WTC11 (cell line): ENCODE data around the gene ERC2. TPM values are rescaled to one million over a fixed set of nuclear protein-coding genes. Genes with fewer than 3 reads are reported as not detected.

Experiments
- ATAC-seq: fragments of 200-7000 bp; cut with Tn5 transposase; 2 replicates; pipeline ENCODE4 v1.10.0; 2021; ENCODE audit warnings: mild to moderate bottlenecking, moderate library complexity
- CTCF ChIA-PET: fragments of 300-600 bp; sonication (Branson Sonifier 250); formaldehyde crosslinking; loops from one replicate; lab custom pipeline; 2021; ENCODE audit warnings: antibody characterized with exemption; lab: Charles Lee
- POLR2A ChIA-PET: fragments of 350-600 bp; sonication (Branson Sonifier 250); formaldehyde crosslinking; loops from one replicate; lab custom pipeline; 2021; ENCODE audit warnings: antibody characterized with exemption; lab: Charles Lee
- DNase-seq: peaks from one replicate; pipeline ENCODE4 v3.0.0; 2021; ENCODE audit warnings: low spot score
- H3K27ac Mint-ChIP-seq: 2 replicates; pipeline ENCODE4 v1.8.0; 2021; ENCODE audit warnings: mixed read lengths
- H3K27me3 Mint-ChIP-seq: 2 replicates; pipeline ENCODE4 v1.8.0; 2021; ENCODE audit warnings: low read depth, mild to moderate bottlenecking, moderate library complexity, mixed read lengths
- H3K36me3 Mint-ChIP-seq: 2 replicates; pipeline ENCODE4 v1.8.0; 2021; ENCODE audit warnings: mixed read lengths
- H3K4me1 Mint-ChIP-seq: 2 replicates; pipeline ENCODE4 v1.8.0; 2022; ENCODE audit warnings: mixed read lengths
- H3K4me3 Mint-ChIP-seq: 2 replicates; pipeline ENCODE4 v1.8.0; 2021; ENCODE audit warnings: mild to moderate bottlenecking, moderate library complexity, mixed read lengths
- H3K9me3 Mint-ChIP-seq: 2 replicates; pipeline ENCODE4 v1.8.0; 2021; ENCODE audit warnings: mixed read lengths
- ARID4B ChIP-seq: sonication (generic); formaldehyde crosslinking; IDR thresholded peaks from 2 replicates; pipeline ENCODE4 v1.8.0; 2023; ENCODE audit warnings: missing genetic modification reagents, mild to moderate bottlenecking, borderline replicate concordance
- ATF1 ChIP-seq: sonication (generic); formaldehyde crosslinking; IDR thresholded peaks from 2 replicates; pipeline ENCODE4 v1.8.1; 2023; ENCODE audit warnings: mild to moderate bottlenecking, moderate library complexity, missing genetic modification reagents
- CDX4 ChIP-seq: fragments of 250-450 bp; sonication (Bioruptor Pico); IDR thresholded peaks from 2 replicates; pipeline ENCODE4 v1.9.0; 2021; ENCODE audit warnings: moderate library complexity, mild to moderate bottlenecking, inconsistent platforms, borderline replicate concordance
- FOXJ3 ChIP-seq: sonication (generic); formaldehyde crosslinking; IDR thresholded peaks from 2 replicates; pipeline ENCODE4 v1.9.0; 2021; ENCODE audit warnings: missing genetic modification reagents, mild to moderate bottlenecking, borderline replicate concordance
- FOXK1 ChIP-seq: sonication (generic); formaldehyde crosslinking; IDR thresholded peaks from 2 replicates; pipeline ENCODE4 v1.8.0; 2022; ENCODE audit warnings: mild to moderate bottlenecking, moderate library complexity, missing genetic modification reagents
- RORB ChIP-seq: fragments of 250-450 bp; sonication (Bioruptor Pico); IDR thresholded peaks from 2 replicates; pipeline ENCODE4 v1.9.0; 2021; ENCODE audit warnings: mild to moderate bottlenecking
- ZNF425 ChIP-seq: fragments of 250-450 bp; sonication (Bioruptor Pico); conservative IDR thresholded peaks from 2 replicates; pipeline ENCODE4 v1.9.0; 2021; ENCODE audit warnings: mild to moderate bottlenecking
- total RNA-seq: library from RNA; stranded (reverse); gene quantifications from 3 replicates; pipeline ENCODE4 v1.2.3, GENCODE V29; 2021
- TF ChIP-seq, protein P1 (sequence below): sonication (generic); formaldehyde crosslinking; IDR thresholded peaks from 2 replicates; pipeline ENCODE4 v1.8.1; 2023; ENCODE audit warnings: mild to moderate bottlenecking, missing genetic modification reagents, borderline replicate concordance
- TF ChIP-seq, protein P2 (sequence below): fragments of 250-450 bp; sonication (Bioruptor Pico); IDR thresholded peaks from 2 replicates; pipeline ENCODE4 v1.9.0; 2021; ENCODE audit warnings: mild to moderate bottlenecking
- TF ChIP-seq, protein P3 (sequence below): sonication (generic); formaldehyde crosslinking; IDR thresholded peaks from 2 replicates; pipeline ENCODE4 v1.8.1; 2022; ENCODE audit warnings: mild to moderate bottlenecking, moderate library complexity, missing genetic modification reagents
- TF ChIP-seq, protein P4 (sequence below): fragments of 250-450 bp; sonication (Bioruptor Pico); IDR thresholded peaks from 2 replicates; pipeline ENCODE4 v1.8.0; 2021; ENCODE audit warnings: mild to moderate bottlenecking

Gene ERC2
- total RNA-seq, 1 experiment from 2014 or later: 23.5 TPM

DNA sequence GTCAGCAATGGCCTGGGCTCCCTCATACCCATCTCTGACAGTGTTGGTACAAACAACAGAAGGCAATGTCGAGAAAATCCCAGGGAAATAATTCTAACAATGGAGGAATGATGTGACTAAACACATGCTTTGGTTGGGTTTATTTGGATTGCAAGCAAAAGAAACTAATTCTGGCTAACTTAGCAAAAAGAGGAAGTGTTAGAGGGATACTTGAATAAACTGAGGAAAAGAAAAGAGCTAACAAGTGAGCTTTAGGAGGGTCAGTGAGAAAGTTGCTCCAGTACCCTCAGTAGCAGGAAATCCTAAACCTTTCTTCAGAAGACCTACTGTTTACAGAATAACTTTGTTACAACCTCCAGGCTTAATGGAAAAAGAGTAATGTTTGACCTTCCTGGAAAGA lies 716.5 kb downstream of the ERC2 start:
- Mint-ChIP-seq H3K27ac (no peak overlapping the region), H3K4me3 (no peak overlapping the region)
- CTCF ChIA-PET: no interaction called here

GRCh38 chr3:55750525-55750924 lies 717.7 kb downstream of the ERC2 start:
- ChIA-PET POLR2A (no interaction called here), CTCF (no interaction called here)
- peaks cover 6% of the 10 kb centered on the region; the same call in 1 of the 2 replicates for H3K36me3 Mint-ChIP-seq
- DNase-seq (no peak), ATAC-seq (no peak)
- TF ChIP-seq, protein P1, sequence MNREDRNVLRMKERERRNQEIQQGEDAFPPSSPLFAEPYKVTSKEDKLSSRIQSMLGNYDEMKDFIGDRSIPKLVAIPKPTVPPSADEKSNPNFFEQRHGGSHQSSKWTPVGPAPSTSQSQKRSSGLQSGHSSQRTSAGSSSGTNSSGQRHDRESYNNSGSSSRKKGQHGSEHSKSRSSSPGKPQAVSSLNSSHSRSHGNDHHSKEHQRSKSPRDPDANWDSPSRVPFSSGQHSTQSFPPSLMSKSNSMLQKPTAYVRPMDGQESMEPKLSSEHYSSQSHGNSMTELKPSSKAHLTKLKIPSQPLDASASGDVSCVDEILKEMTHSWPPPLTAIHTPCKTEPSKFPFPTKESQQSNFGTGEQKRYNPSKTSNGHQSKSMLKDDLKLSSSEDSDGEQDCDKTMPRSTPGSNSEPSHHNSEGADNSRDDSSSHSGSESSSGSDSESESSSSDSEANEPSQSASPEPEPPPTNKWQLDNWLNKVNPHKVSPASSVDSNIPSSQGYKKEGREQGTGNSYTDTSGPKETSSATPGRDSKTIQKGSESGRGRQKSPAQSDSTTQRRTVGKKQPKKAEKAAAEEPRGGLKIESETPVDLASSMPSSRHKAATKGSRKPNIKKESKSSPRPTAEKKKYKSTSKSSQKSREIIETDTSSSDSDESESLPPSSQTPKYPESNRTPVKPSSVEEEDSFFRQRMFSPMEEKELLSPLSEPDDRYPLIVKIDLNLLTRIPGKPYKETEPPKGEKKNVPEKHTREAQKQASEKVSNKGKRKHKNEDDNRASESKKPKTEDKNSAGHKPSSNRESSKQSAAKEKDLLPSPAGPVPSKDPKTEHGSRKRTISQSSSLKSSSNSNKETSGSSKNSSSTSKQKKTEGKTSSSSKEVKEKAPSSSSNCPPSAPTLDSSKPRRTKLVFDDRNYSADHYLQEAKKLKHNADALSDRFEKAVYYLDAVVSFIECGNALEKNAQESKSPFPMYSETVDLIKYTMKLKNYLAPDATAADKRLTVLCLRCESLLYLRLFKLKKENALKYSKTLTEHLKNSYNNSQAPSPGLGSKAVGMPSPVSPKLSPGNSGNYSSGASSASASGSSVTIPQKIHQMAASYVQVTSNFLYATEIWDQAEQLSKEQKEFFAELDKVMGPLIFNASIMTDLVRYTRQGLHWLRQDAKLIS (CRISPR knock-in tag): no peak
- H3K27me3 Mint-ChIP-seq: no peaks in the 10 kb centered on the region
- no peak overlapping the region for H3K27ac Mint-ChIP-seq
- peaks cover 11% of the 10 kb centered on the region for H3K4me1 Mint-ChIP-seq
- H3K4me3 Mint-ChIP-seq: no peak overlapping the region
- peaks cover 9% of the 10 kb centered on the region for H3K9me3 Mint-ChIP-seq

More for the DNA sequence above, 716.5 kb downstream of the ERC2 start:
- ATAC-seq (no peak), DNase-seq (no peak)
- Mint-ChIP-seq H3K4me1 (peaks cover 21% of the 10 kb centered on the region), H3K9me3 (peaks cover 9% of the 10 kb centered on the region), H3K36me3 (peaks cover 6% of the 10 kb centered on the region; the same call in 1 of the 2 replicates), H3K27me3 (no peaks in the 10 kb centered on the region)
- POLR2A ChIA-PET: no interaction called here
- no peak for TF ChIP-seq ATF1

- Mint-ChIP-seq H3K36me3 (peaks cover 3% of the 10 kb centered on the region; the same call in 1 of the 2 replicates), H3K4me1 (peaks cover 3% of the 10 kb centered on the region; the same call in 1 of the 2 replicates), H3K27me3 (no peaks in the 10 kb centered on the region), H3K9me3 (peaks cover 9% of the 10 kb centered on the region), H3K27ac (no peak overlapping the region), H3K4me3 (no peak overlapping the region)
- no peak for DNase-seq
- ATAC-seq: no peak
- POLR2A ChIA-PET: no interaction called here
- CTCF ChIA-PET: interaction anchor here (1.2 kb wide), 1 partner anchor 244 kb away, joined by 3 read pairs; no protein-coding TSS in a partner anchor
- TF ChIP-seq ARID4B (CRISPR knock-in tag): no peak
- TF ChIP-seq FOXJ3: no peak
- TF ChIP-seq, protein P2, sequence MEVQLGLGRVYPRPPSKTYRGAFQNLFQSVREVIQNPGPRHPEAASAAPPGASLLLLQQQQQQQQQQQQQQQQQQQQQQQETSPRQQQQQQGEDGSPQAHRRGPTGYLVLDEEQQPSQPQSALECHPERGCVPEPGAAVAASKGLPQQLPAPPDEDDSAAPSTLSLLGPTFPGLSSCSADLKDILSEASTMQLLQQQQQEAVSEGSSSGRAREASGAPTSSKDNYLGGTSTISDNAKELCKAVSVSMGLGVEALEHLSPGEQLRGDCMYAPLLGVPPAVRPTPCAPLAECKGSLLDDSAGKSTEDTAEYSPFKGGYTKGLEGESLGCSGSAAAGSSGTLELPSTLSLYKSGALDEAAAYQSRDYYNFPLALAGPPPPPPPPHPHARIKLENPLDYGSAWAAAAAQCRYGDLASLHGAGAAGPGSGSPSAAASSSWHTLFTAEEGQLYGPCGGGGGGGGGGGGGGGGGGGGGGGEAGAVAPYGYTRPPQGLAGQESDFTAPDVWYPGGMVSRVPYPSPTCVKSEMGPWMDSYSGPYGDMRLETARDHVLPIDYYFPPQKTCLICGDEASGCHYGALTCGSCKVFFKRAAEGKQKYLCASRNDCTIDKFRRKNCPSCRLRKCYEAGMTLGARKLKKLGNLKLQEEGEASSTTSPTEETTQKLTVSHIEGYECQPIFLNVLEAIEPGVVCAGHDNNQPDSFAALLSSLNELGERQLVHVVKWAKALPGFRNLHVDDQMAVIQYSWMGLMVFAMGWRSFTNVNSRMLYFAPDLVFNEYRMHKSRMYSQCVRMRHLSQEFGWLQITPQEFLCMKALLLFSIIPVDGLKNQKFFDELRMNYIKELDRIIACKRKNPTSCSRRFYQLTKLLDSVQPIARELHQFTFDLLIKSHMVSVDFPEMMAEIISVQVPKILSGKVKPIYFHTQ (CRISPR knock-in tag): no peak
- no peak for TF ChIP-seq CDX4 (CRISPR knock-in tag)
- TF ChIP-seq, protein P3, sequence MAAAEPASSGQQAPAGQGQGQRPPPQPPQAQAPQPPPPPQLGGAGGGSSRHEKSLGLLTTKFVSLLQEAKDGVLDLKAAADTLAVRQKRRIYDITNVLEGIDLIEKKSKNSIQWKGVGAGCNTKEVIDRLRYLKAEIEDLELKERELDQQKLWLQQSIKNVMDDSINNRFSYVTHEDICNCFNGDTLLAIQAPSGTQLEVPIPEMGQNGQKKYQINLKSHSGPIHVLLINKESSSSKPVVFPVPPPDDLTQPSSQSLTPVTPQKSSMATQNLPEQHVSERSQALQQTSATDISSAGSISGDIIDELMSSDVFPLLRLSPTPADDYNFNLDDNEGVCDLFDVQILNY (CRISPR knock-in tag): no peak
- TF ChIP-seq ZNF425: no peak
- TF ChIP-seq, protein P4, sequence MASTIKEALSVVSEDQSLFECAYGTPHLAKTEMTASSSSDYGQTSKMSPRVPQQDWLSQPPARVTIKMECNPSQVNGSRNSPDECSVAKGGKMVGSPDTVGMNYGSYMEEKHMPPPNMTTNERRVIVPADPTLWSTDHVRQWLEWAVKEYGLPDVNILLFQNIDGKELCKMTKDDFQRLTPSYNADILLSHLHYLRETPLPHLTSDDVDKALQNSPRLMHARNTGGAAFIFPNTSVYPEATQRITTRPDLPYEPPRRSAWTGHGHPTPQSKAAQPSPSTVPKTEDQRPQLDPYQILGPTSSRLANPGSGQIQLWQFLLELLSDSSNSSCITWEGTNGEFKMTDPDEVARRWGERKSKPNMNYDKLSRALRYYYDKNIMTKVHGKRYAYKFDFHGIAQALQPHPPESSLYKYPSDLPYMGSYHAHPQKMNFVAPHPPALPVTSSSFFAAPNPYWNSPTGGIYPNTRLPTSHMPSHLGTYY (CRISPR knock-in tag): no peak
- no peak for TF ChIP-seq FOXK1 (CRISPR knock-in tag)
- TF ChIP-seq RORB (CRISPR knock-in tag): no peak
These were observed 719.2 kb downstream of the ERC2 start for GRCh38 chr3:55749036-55749435.
